Thyroid gland (tissue), 4 donors: Measurements from ENCODE around the gene APEX2. TPM values are rescaled to one million over a fixed set of nuclear protein-coding genes. Genes with fewer than 3 reads are reported as not detected.

Experiments
- DNase-seq, 2 donors: peaks; one replicate each; pipeline ENCODE4 v3.0.0-alpha.2; 2019
- H3K27ac ChIP-seq, 3 donors: fragments of 200-600 bp; sonication (generic); 1 replicate in 2 of 3; 2 replicates in 1 of 3; pipeline ENCODE4 v1.5.1; 2016 to 2019; ENCODE audit warnings: mild to moderate bottlenecking in 1 of 3, moderate library complexity in 1 of 3
- H3K27me3 ChIP-seq: fragments of 200-600 bp; sonication (generic); one replicate; pipeline ENCODE4 v1.5.1; 2019
- H3K36me3 ChIP-seq, 2 donors: fragments of 200-600 bp; sonication (generic); one replicate each; pipeline ENCODE4 v1.5.1; 2016 to 2019
- H3K4me1 ChIP-seq, 2 donors: fragments of 200-600 bp; sonication (generic); one replicate each; pipeline ENCODE4 v1.5.1; 2017 to 2019
- H3K4me3 ChIP-seq, 3 donors: fragments of 200-600 bp; sonication (generic); replicated peaks in 1 of 3; 1 replicate in 2 of 3; 2 replicates in 1 of 3; pipeline ENCODE4 v1.5.1; 2016; ENCODE audit warnings: mild to moderate bottlenecking in 1 of 3
- H3K9me3 ChIP-seq: fragments of 200-600 bp; sonication (generic); one replicate; pipeline ENCODE4 v1.5.1; 2017
- CTCF ChIP-seq, 6 experiments: fragments of 200-600 bp in 3 of 6; fragments of 450-650 bp in 3 of 6; sonication (generic) in 3 of 6; IDR thresholded peaks; one replicate each; pipeline ENCODE4 v1.5.1; 2016 to 2019; ENCODE audit warnings: antibody characterized with exemption in 6 of 6, mild to moderate bottlenecking in 2 of 6, inconsistent platforms in 1 of 6, moderate library complexity in 1 of 6
- POLR2A ChIP-seq, 2 donors: fragments of 450-650 bp; IDR thresholded peaks; one replicate each; pipeline ENCODE4 v1.6.1; 2017; ENCODE audit warnings: antibody characterized with exemption in 2 of 2, mild to moderate bottlenecking in 2 of 2, moderate library complexity in 1 of 2
- WGBS, 2 donors: methylation state at CpG; one replicate each; pipeline ENCODE4 v1.1.5; 2017; 5-methylcytosine and 5-hydroxymethylcytosine counted together
- intact Hi-C: fragments of 100-400 bp; cut with DNase I; formaldehyde crosslinking; loops from one replicate; pipeline ENCODE4 v1.15.1; 2023
- total RNA-seq, 4 donors: library from RNA; depleted of rRNA; stranded (reverse); fragments of >200 nt; gene quantifications; one replicate each; pipeline ENCODE4 v1.2.3, GENCODE V29; 2016

Gene APEX2
- total RNA-seq, 4 donors from 2014 or later, result 7.0 to 13.9 (median 9.7) TPM

GRCh38 chrX:54992911-54993622, 7.1 kb upstream of the APEX2 start:
- WGBS, 2 donors, result 83 to 100% methylated on average over 1 of the region's 1 CpG
- H3K4me3 ChIP-seq, result no peak overlapping the region
- no peak overlapping the region for H3K27ac ChIP-seq
- intact Hi-C loops, result loop anchor here (10.0 kb wide), 1 partner anchor 358 kb away; no protein-coding TSS in a partner anchor
- H3K27me3 ChIP-seq, result no peaks in the 10 kb centered on the region
- TF ChIP-seq POLR2A (IDR thresholded peaks at IDR 0.05), result no peak
- H3K9me3 ChIP-seq, result no peaks in the 10 kb centered on the region
- H3K36me3 ChIP-seq, result no peaks in the 10 kb centered on the region
- H3K4me1 ChIP-seq, result no peaks in the 10 kb centered on the region
- DNase-seq, result no peak

DNA sequence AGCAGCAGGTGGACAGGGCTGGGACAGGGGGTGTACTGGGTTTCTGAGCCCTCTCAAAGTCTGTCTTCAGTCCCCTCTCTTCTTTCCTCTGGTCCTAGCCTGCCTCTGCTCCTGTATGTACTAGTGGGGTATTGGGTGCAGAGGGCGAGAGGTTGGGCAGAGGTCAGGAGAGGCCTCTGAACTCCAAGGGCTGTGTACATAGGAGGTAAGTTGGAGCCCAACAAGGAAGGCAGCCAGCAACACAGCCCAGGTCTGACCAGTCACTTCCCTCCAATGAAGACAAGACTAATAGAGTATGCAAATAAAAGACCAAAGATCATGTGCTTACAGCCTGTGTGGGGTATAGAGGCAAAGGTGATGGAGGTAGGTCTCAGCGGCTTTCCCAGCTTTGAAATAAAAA, 6.1 kb upstream of the APEX2 start, which contains the start of gene PFKFB1:
Gene PFKFB1, minus strand, starts transcription at position 90 of the 400 bp plus-strand sequence. CDS start 181 bp downstream, outside the sequence.
- no peak for TF ChIP-seq CTCF (IDR thresholded peaks at IDR 0.05)
- TF ChIP-seq POLR2A (IDR thresholded peaks at IDR 0.05), result no peak
- Histone ChIP-seq H3K27ac (no peak within 1 kb of the TSS), H3K36me3 (no peaks in the 10 kb centered on the region), H3K4me3 (no peak within 1 kb of the TSS), H3K27me3 (no peaks in the 10 kb centered on the region), H3K4me1 (no peaks in the 10 kb centered on the region), H3K9me3 (no peaks in the 10 kb centered on the region)
- 86 to 98% methylated on average over 2 of the region's 2 CpGs for whole genome bisulfite sequencing, 2 donors
- DNase-seq, result no peak
- intact Hi-C loops, result loop anchor here (10.0 kb wide), 1 partner anchor 359 kb away; no protein-coding TSS in a partner anchor

DNA sequence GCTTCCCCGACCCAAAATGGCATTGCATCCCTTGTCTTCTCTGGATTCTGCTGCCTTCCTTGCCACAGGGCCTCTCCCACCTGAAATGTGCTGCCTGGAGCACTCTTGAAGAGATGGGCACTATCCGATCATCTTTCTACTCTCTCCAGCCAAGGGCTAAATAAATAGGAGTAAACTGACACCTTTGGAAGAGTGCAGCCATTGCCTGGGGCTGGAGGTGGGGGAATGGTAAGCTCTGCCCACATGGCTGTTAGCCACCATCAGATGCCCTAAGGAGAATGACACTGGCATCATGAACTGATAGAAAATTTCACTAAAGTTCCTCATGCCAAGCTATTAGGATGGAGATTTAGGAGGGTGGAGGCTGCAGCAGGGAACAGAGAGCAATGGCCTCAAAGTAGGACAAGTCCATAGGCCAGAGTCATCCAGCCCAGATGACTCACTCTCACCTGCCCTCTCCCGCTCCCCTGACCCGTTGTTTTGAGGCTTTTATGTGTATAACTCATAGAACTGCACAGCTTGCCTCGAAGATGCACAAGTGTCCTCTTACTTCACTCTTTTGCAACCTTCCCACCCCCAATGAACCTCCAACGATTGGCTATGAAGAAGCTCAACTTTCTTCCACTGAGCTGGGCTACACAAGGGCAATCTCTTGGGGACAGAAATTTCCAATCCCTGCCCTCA, 5.4 kb upstream of the APEX2 start:
- no peak overlapping the region for H3K4me3 ChIP-seq
- H3K27me3 ChIP-seq, result no peaks in the 10 kb centered on the region
- 77 to 83% methylated on average over 5 to 6 of the region's 6 CpGs for WGBS, 2 donors
- H3K27ac ChIP-seq, result no peak overlapping the region
- H3K4me1 ChIP-seq, result no peaks in the 10 kb centered on the region
- H3K9me3 ChIP-seq, result no peaks in the 10 kb centered on the region
- DNase-seq, result no peak
- no peak for TF ChIP-seq CTCF (IDR thresholded peaks at IDR 0.05)
- TF ChIP-seq POLR2A (IDR thresholded peaks at IDR 0.05), result no peak
- intact Hi-C loops, result loop anchor here (10.0 kb wide), 1 partner anchor 360 kb away; no protein-coding TSS in a partner anchor
- no peaks in the 10 kb centered on the region for H3K36me3 ChIP-seq

- no peak for TF ChIP-seq POLR2A (IDR thresholded peaks at IDR 0.05)
- no peak for TF ChIP-seq CTCF (IDR thresholded peaks at IDR 0.05)
- DNase-seq, result no peak
- H3K4me1 ChIP-seq, result no peaks in the 10 kb centered on the region
- no peaks in the 10 kb centered on the region for H3K27me3 ChIP-seq
- H3K27ac ChIP-seq, result no peak overlapping the region
- no peaks in the 10 kb centered on the region for H3K9me3 ChIP-seq
- no peaks in the 10 kb centered on the region for H3K36me3 ChIP-seq
- intact Hi-C loops, result loop anchor here (10.0 kb wide), 1 partner anchor 361 kb away; no protein-coding TSS in a partner anchor
- H3K4me3 ChIP-seq, result no peak overlapping the region
Observed at GRCh38 chrX:54995621-54996020, 4.5 kb upstream of the APEX2 start.

- Histone ChIP-seq H3K4me1 (peaks cover 0 to 3% of the 10 kb centered on the region in 2 donors), H3K27me3 (no peaks in the 10 kb centered on the region), H3K27ac (no peak overlapping the region), H3K36me3 (peaks cover 0 to 9% of the 10 kb centered on the region in 2 donors), H3K4me3 (no peak overlapping the region), H3K9me3 (no peaks in the 10 kb centered on the region)
- 92 to 100% methylated on average over 1 of the region's 1 CpG for WGBS, 2 donors
- intact Hi-C loops, result loop anchor here (10.0 kb wide), 1 partner anchor 189 kb away; no protein-coding TSS in a partner anchor
- DNase-seq, result no peak
- TF ChIP-seq CTCF (IDR thresholded peaks at IDR 0.05) (no peak), POLR2A (IDR thresholded peaks at IDR 0.05) (no peak)
Observed at GRCh38 chrX:55004231-55004630, 4.1 kb downstream of the APEX2 start.
